MCF 10A (cell line): Measurements from ENCODE around the gene CD6. TPM values are rescaled to one million over a fixed set of nuclear protein-coding genes. Genes with fewer than 3 reads are reported as not detected.

ENCODE experiments used
- BruUV-seq: library from RNA; stranded (reverse); fragments of 400-500 nt; replicated peaks from 2 replicates; lab custom pipeline; 2021; lab: Mats Ljungman, UMichigan
- CTCF ChIA-PET: fragments of 300-600 bp; sonication (Branson Sonifier 250); formaldehyde crosslinking; extraction: SDS; loops from one replicate; lab custom pipeline; 2021; ENCODE audit warnings: antibody characterized with exemption, inconsistent platforms; lab: Yijun Ruan, JAX
- POLR2A ChIA-PET: fragments of 300-600, 350-650 bp; sonication (Branson Sonifier 250); formaldehyde crosslinking; extraction: SDS; loops from one replicate; lab custom pipeline; 2020; ENCODE audit warnings: antibody characterized with exemption, inconsistent platforms; lab: Yijun Ruan, JAX
- DNase-seq: peaks from one replicate; pipeline ENCODE4 v3.0.0-alpha.2; 2018; ENCODE audit not compliant: unreplicated experiment
- H3K27ac Mint-ChIP-seq: one replicate; pipeline ENCODE4 v1.8.0; 2022; ENCODE audit warnings: mild to moderate bottlenecking, low read depth, mixed read lengths; ENCODE audit not compliant: unreplicated experiment
- H3K27me3 Mint-ChIP-seq: one replicate; pipeline ENCODE4 v1.8.0; 2022; ENCODE audit warnings: mixed read lengths; ENCODE audit not compliant: insufficient read depth, unreplicated experiment
- H3K36me3 Mint-ChIP-seq: one replicate; pipeline ENCODE4 v1.8.0; 2022; ENCODE audit warnings: mild to moderate bottlenecking, moderate library complexity, mixed read lengths; ENCODE audit not compliant: insufficient read depth, unreplicated experiment
- H3K4me1 Mint-ChIP-seq: one replicate; pipeline ENCODE4 v1.8.0; 2022; ENCODE audit warnings: mixed read lengths; ENCODE audit not compliant: insufficient read depth, unreplicated experiment
- H3K4me3 Mint-ChIP-seq: one replicate; pipeline ENCODE4 v1.8.0; 2022; ENCODE audit warnings: mild to moderate bottlenecking, moderate library complexity, mixed read lengths; ENCODE audit not compliant: unreplicated experiment
- H3K9me3 Mint-ChIP-seq: one replicate; pipeline ENCODE4 v1.8.0; 2022; ENCODE audit warnings: mixed read lengths; ENCODE audit not compliant: unreplicated experiment
- CTCF ChIP-seq: fragments of 200-600 bp; IDR thresholded peaks from one replicate; pipeline ENCODE4 v1.8.0; 2022; ENCODE audit warnings: antibody characterized with exemption, mild to moderate bottlenecking; ENCODE audit not compliant: unreplicated experiment
- intact Hi-C: fragments of 100-400 bp; cut with micrococcal nuclease; formaldehyde crosslinking; loops from 2 replicates; pipeline ENCODE4 v1.14.1; 2022
- total RNA-seq: library from RNA; stranded (reverse); gene quantifications from 2 replicates; pipeline ENCODE4 v1.2.3, GENCODE V29; 2022

CD6 gene
- total RNA-seq, 1 experiment from 2014 or later, result not detected

GRCh38 chr11:61057615-61058014, 86.1 kb downstream of the CD6 start:
- CTCF ChIA-PET, result no interaction called here
- Mint-ChIP-seq H3K36me3 (no peaks in the 10 kb centered on the region), H3K4me1 (peaks cover 10% of the 10 kb centered on the region), H3K27me3 (no peaks in the 10 kb centered on the region), H3K4me3 (no peak overlapping the region), H3K9me3 (no peaks in the 10 kb centered on the region), H3K27ac (no peak overlapping the region)
- DNase-seq, result no peak
- TF ChIP-seq CTCF, result no peak
- POLR2A ChIA-PET, result interaction anchor here (0.7 kb wide), 1 partner anchor 139 kb away, joined by 3 read pairs; no protein-coding TSS in a partner anchor
- BruUV-seq, result no TSS peak
- intact Hi-C loops, result no loop called here

- POLR2A ChIA-PET, result no interaction called here
- CTCF ChIA-PET, result no interaction called here
- intact Hi-C loops, result no loop called here
- no peak for DNase-seq
- Mint-ChIP-seq H3K36me3 (no peaks in the 10 kb centered on the region), H3K9me3 (no peaks in the 10 kb centered on the region), H3K27me3 (no peaks in the 10 kb centered on the region), H3K27ac (peak overlapping the region; percentile 7), H3K4me3 (no peak overlapping the region), H3K4me1 (peaks cover 10% of the 10 kb centered on the region)
- BruUV-seq, result no TSS peak
- TF ChIP-seq CTCF, result no peak
These were observed 87.2 kb downstream of the CD6 start for GRCh38 chr11:61058583-61059259.

- no TSS peak for BruUV-seq
- peak overlapping the region; percentile 7 for H3K27ac Mint-ChIP-seq
These were observed 87.8 kb downstream of the CD6 start for GRCh38 chr11:61059260-61059752.

More at GRCh38 chr11:61059260-61059752, 87.8 kb downstream of the CD6 start:
- Mint-ChIP-seq H3K4me3 (no peak overlapping the region), H3K36me3 (no peaks in the 10 kb centered on the region), H3K4me1 (peaks cover 10% of the 10 kb centered on the region), H3K9me3 (no peaks in the 10 kb centered on the region), H3K27me3 (no peaks in the 10 kb centered on the region)
- ChIA-PET CTCF (no interaction called here), POLR2A (interaction anchor here (0.7 kb wide), 1 partner anchor 32 kb away, joined by 3 read pairs; no protein-coding TSS in a partner anchor)
- no peak for DNase-seq
- intact Hi-C loops, result no loop called here
- no peak for TF ChIP-seq CTCF
